ENCODE measurements around the gene EIF4G2. TPM values are rescaled to one million over a fixed set of nuclear protein-coding genes. Genes with fewer than 3 reads are reported as not detected.
A peak's percentile ranks its signal among the peaks of the same experiment; 100 is the strongest.

EIF4G2 gene
- total RNA-seq, 2 donors from 2014 or later: 496 to 508 TPM

GRCh38 chr11:10792385-10793068 lies 16.2 kb downstream of the EIF4G2 start:
- DNase-seq (ENCODE audit: low spot score): peak; percentile 85
- no peak overlapping the region for H3K4me3 ChIP-seq

DNA sequence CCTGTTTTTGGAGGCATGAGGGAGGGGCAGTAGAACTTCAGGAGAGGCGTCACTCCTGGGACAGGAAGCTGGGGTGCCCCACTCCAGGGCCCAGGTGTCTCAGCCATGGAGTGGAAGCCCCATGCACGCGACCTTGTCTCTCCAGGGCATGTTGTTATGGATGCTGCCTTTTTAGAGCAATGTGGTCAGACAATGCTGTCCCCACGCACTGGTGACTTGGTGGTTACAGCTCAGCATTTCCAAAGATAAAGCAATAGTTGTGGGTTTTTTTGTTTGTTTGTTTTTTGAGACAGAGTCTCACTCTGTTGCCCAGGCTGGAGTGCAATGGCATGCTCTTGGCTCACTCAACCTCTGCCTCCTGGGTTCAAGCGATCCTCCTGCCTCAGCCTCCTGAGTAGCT lies 22.3 kb downstream of the EIF4G2 start:
- no peaks in the 10 kb centered on the region for H3K27me3 ChIP-seq
- no peaks in the 10 kb centered on the region for H3K9me3 ChIP-seq
- H3K4me1 ChIP-seq: peaks cover 0 to 21% of the 10 kb centered on the region in 2 donors
- H3K27ac ChIP-seq: no peak overlapping the region
- no peak for TF ChIP-seq CTCF (IDR thresholded peaks at IDR 0.05)
- no peaks in the 10 kb centered on the region for H3K36me3 ChIP-seq
- no peak for DNase-seq (ENCODE audit: low spot score)
- no peak overlapping the region for H3K4me3 ChIP-seq

More at GRCh38 chr11:10792385-10793068, 16.2 kb downstream of the EIF4G2 start:
- H3K36me3 ChIP-seq: peaks cover 18% of the 10 kb centered on the region
- no peak overlapping the region for H3K27ac ChIP-seq
- H3K4me1 ChIP-seq: peaks cover 0 to 9% of the 10 kb centered on the region in 2 donors
- no peaks in the 10 kb centered on the region for H3K27me3 ChIP-seq
- no peaks in the 10 kb centered on the region for H3K9me3 ChIP-seq
- TF ChIP-seq CTCF (IDR thresholded peaks at IDR 0.05): peak; percentile 89 to 97

DNA sequence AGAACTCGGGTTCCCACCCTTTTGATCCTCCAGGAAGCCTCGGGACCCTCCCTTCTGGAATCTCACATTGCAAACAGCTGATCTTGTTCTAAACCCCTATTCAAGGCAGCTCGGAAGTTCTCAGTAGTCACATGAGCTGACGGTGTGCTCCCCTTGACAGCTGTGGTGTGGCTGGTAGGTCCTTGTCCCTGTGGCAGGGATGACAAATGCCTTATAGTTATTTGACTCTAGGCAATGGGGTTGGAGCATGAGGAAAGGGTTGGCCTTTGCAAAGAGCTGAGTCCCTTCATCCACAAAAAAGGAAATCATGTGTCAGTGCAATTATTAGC lies 23.6 kb downstream of the EIF4G2 start:
- no peak overlapping the region for H3K27ac ChIP-seq
- peaks cover 0 to 21% of the 10 kb centered on the region in 2 donors for H3K4me1 ChIP-seq
- no peak for DNase-seq (ENCODE audit: low spot score)
- H3K36me3 ChIP-seq: no peaks in the 10 kb centered on the region
- no peaks in the 10 kb centered on the region for H3K9me3 ChIP-seq
- no peaks in the 10 kb centered on the region for H3K27me3 ChIP-seq
- H3K4me3 ChIP-seq: no peak overlapping the region
- TF ChIP-seq CTCF (IDR thresholded peaks at IDR 0.05): no peak

GRCh38 chr11:10784232-10785145 lies 24.2 kb downstream of the EIF4G2 start:
- Histone ChIP-seq H3K36me3 (no peaks in the 10 kb centered on the region), H3K4me3 (no peak overlapping the region), H3K9me3 (no peaks in the 10 kb centered on the region), H3K4me1 (peaks cover 0 to 21% of the 10 kb centered on the region in 2 donors), H3K27ac (no peak overlapping the region), H3K27me3 (no peaks in the 10 kb centered on the region)
- no peak for TF ChIP-seq CTCF (IDR thresholded peaks at IDR 0.05)
- no peak for DNase-seq (ENCODE audit: low spot score)

DNA sequence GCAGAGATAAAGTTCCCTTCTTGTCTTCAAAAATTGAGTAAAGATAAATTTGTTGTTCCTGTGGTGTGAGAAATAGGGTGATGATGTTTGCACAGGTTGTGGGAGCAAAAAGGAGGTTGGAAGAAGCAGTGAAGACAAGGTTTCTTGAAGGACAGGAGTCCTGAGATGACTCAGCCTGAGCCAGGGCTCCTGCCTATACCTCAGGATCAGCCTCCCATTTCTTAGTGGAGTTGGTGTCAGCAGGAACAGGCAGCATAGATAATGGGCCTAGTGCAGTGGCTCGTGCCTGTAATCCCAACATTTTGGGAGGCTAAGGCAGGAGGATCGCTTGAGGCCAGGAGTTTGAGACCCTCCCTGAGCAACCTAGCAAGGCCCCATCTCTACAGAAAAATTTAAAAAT lies 28.7 kb downstream of the EIF4G2 start:
- DNase-seq (ENCODE audit: low spot score): no peak
- H3K27me3 ChIP-seq: no peaks in the 10 kb centered on the region
- no peak for TF ChIP-seq CTCF (IDR thresholded peaks at IDR 0.05)
- H3K36me3 ChIP-seq: peaks cover 26% of the 10 kb centered on the region
- no peak overlapping the region for H3K4me3 ChIP-seq
- H3K27ac ChIP-seq: no peak overlapping the region
- peaks cover 0 to 38% of the 10 kb centered on the region in 2 donors for H3K4me1 ChIP-seq
- no peaks in the 10 kb centered on the region for H3K9me3 ChIP-seq

Measured in right atrium auricular region (tissue), 2 donors.